ENCODE measurements around the gene LRMDA. TPM values are rescaled to one million over a fixed set of nuclear protein-coding genes. Genes with fewer than 3 reads are reported as not detected.

The LRMDA gene
- total RNA-seq, 1 donor from 2014 or later, result not detected

DNA sequence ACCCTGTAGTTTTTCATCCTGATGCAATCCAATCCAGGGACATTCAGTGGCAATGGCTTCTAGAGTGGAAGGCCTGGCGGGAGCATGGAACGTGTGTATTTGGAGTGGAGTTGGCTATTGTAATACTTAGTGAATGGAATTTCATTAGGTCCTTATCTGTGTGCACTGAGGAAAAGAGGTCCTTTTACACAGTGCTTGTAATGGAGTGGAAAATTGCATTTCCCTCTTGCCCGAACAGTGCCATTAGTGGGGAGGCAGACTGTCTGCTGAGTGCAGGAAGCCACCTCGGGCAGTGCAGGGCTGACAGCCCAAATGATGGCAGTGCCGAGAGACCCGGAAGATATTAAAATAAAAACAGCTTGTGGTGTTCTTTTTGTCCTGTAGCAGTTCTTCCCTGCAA lies 786.6 kb downstream of the LRMDA start:
- DNase-seq (ENCODE audit: low read depth), result no peak

- no peak for DNase-seq (ENCODE audit: low read depth)
Measured at GRCh38 chr10:76229341-76229740, 797.9 kb downstream of the LRMDA start.

GRCh38 chr10:76230921-76231285 lies 799.5 kb downstream of the LRMDA start:
- no peak for DNase-seq (ENCODE audit: low read depth)

- peak; percentile 13 for DNase-seq (ENCODE audit: low read depth)
Measured at GRCh38 chr10:76231286-76231934, 800.0 kb downstream of the LRMDA start.

DNA sequence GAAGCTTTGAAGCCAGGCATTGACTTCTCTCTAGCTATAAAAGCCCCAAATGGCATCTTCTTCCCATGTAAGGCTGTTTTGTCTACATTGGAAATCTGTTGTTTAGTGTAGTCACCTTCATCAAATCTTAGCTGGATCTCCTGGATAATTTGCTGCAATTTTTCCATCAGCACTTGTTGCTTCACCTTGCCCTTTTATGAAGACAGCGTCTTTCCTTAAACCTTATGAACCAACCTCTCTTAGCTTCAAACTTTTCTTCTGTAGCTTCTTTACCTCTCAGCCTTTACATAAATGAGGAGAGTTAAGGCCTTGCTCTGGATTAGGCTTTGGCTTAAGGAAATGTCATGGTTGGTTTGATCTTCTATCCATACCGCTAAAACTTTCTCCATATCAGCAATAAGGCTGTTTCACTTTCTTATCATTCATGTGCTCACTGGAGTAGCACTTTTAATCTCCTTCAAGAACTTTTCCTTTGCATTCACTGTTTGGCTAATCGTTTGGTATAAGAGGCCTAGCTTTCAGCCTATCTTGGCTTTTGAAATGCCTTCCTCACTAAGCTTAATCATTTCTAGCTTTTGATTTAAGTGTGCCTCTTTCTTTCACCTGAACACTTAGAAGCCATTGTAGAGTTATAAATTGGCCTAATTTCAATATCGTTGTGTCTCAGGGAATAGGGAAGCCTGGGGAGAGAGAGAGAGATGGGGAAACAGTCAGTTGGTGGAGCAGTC lies 803.2 kb downstream of the LRMDA start:
- no peak for DNase-seq (ENCODE audit: low read depth)

- peak; percentile 5 for DNase-seq (ENCODE audit: low read depth)
Measured at GRCh38 chr10:76236356-76236755, 804.9 kb downstream of the LRMDA start.

DNA sequence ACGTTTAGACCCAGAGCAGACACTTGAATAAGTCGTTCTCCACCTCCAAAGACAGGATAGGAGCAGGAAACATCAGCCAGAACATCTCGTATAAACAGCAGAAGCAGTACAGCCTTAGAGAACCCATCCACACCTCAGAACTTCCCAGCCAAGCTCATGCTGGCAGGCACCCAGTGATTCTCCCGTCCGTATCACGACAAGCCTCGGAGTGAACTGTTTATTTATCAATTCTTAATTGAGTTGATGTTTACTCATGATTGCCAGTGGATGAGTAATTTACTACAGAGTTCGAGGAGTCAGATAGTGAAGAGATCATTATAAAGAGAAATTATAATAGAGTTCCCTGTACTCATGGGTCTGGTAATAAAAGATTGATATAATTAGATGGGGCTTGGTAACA lies 811.5 kb downstream of the LRMDA start:
- no peak for DNase-seq (ENCODE audit: low read depth)

- DNase-seq (ENCODE audit: low read depth), result peak; percentile 17
Measured at GRCh38 chr10:76244061-76244686, 812.8 kb downstream of the LRMDA start.

DNA sequence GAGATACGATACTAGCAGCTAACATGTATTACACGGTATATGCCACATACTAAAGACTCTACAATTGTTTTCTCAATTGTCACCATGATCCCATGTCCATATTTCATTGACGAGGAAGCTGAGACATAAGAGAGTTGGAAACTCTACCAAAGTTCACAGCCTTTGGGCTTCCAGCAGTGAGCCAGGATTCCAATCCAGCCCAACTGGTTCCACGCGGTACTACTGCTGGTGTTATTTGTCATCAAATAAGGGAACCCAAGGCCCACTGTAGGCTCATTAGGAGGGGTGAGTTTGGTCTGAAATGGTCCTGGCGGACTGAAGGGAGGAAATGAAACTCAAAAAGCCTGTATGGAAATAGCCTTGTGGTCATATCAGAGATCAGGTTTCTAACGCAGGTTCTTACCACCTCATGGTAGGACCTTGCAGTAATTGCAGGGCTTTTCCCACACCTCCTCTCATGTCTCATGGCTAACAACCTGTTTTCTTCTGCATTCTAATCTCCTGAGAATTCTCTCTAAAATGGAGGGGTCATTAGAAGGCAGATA lies 814.6 kb downstream of the LRMDA start:
- no peak for DNase-seq (ENCODE audit: low read depth)

DNA sequence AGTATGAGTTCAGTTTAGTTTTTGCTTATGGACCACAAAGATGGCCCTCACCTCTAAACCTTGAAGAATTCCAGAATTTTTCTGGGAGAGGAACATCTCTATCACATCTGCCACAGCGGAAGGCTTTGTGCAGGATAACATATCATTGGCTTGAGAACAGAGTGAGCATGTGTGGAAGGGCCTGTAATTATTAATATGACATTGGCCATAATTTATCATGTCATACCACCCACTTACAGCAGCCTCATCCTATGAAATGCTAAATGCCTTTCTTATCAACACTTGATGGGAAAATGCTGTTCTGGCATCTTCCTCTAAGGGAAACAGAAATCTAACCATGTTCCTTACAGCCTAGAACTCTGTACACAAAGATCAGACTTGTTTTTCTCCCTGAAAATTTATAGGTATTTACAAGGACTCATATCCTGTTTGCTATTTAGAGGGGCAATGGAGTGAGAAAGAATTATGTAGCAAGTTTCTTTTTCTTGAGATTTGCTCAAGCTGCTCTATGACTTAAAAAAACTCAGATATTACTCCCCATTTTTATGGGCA lies 817.3 kb downstream of the LRMDA start:
- DNase-seq (ENCODE audit: low read depth), result no peak

DNA sequence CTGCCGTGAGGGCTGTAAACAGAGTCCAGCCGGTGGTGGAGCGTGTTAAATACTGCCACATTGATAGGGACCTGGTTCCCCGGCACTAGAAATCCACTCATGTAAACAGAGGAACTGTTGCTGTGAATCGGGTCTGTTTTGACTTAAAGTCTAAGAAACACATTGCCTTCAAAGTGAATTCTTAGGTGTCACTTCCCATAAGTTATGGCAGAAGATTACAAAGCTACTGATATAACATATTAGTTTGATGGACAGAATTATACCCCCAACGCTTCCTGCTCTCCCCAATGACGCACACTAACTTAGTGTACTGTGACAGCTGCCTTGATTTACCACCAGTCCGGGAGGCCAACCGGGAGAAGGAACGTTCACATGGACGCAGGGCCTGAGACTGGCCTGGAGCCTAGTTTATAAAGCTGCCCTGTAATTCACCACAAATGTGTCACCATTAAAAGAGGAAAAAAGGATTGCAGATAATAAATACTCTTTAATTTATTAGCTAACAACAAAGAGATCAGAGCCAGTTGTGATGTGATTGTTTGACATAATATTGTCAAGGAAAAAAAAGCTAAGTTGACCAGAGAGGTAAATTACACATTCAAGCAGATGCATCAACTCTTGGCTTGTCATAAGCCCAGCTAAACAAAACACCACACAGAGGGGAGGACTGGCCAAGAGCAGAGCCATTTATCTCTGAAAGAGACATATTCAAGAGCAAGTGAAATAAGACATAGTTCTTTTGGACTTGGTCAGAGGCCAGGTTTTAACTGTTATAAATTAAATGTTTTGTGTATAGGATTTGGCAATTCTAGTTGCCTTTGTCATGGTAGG lies 820.6 kb downstream of the LRMDA start:
- DNase-seq (ENCODE audit: low read depth), result no peak

- no peak for DNase-seq (ENCODE audit: low read depth)
Measured at GRCh38 chr10:76252733-76253132, 821.3 kb downstream of the LRMDA start.

- no peak for DNase-seq (ENCODE audit: low read depth)
Measured at GRCh38 chr10:76255241-76255640, 823.8 kb downstream of the LRMDA start.

DNA sequence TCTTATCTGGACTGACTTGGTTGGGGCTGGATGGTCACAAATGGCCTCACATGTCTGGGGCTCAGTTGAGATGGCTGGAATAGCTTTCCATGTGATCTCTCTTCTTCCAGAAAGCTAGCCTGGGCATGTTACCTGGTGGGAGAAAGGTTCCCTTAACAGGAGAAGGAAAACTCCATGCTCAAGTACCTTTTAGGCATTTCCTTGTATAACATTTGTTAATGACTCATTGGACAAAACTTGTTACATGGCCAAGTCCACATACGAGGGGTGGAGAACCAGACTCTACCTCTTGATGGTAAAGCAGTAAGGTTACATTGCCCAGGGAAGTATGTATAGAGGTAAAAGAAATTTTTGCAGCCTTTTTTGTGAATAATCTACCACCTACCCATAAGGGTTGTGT lies 826.4 kb downstream of the LRMDA start:
- DNase-seq (ENCODE audit: low read depth), result no peak

DNA sequence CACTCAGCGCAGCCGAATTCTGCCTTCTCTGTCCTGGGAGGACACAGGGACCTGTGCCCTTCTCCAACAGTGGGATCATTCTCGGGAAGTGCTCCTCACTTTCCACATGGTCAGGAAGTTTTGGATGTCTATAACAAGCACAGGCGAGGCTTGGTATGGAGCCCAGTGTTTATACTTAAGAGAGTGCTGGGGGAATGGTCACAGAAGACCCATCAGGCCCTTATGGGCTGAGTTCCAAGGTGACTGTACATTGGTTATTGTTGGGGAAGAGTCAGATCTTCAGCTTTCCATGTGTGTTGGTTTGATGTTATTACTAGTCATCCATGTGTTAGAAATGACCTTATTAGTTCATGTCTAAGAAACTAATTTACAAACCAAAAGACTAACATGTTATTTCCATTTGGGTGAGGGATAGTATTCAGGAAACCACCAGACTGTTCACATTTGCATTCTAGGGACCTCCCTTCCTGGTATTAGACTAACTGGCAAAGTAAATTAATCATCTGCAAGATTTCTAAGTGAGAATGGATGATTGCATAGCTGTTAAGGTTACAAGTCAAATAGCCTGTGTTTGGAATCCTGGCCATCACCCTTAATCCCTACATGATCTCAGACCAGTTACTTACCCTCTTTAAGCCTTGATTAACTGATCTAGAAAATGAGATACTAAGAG lies 834.2 kb downstream of the LRMDA start:
- DNase-seq (ENCODE audit: low read depth), result no peak

GRCh38 chr10:76268530-76268929 lies 837.1 kb downstream of the LRMDA start:
- DNase-seq (ENCODE audit: low read depth), result no peak

DNA sequence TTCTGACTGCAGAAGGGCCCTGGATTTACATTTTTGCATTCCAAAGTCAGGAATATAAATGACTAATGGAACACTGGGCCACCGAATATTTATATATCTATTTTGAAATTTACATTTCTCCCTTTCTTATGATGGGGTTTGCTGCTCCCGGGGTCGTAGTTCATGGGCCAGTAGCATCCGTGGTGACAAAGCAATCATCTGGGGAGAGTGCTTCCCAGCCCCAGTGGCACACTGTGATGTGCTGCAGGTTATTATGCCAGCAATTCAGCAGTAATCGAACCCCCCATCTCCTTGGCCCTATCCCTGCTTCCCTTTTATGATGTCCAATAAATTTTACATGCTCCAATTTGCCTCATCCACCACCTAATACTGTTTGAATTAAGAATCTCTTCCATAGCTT lies 837.5 kb downstream of the LRMDA start:
- no peak for DNase-seq (ENCODE audit: low read depth)

DNA sequence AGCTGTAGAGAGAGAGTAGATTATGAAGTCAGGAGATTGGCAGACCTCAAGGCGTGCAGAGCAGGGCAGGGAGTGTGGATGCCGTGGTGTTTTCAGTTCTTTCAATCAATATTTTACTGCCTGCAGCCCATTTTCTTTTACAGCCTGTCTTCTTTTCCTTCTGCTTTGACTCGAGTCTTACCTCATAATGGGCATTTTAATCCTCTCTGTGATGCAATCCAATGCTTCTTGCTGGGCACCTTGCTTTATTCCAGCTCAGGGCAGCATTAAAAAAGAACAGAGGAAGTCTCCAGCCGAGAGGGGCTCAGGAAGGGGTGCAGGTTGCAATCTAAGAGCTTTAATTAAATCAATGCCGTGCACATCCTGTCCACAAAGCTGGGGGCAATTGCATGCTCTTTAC lies 839.0 kb downstream of the LRMDA start:
- no peak for DNase-seq (ENCODE audit: low read depth)

- no peak for DNase-seq (ENCODE audit: low read depth)
Measured at GRCh38 chr10:76274933-76275332, 843.5 kb downstream of the LRMDA start.

DNA sequence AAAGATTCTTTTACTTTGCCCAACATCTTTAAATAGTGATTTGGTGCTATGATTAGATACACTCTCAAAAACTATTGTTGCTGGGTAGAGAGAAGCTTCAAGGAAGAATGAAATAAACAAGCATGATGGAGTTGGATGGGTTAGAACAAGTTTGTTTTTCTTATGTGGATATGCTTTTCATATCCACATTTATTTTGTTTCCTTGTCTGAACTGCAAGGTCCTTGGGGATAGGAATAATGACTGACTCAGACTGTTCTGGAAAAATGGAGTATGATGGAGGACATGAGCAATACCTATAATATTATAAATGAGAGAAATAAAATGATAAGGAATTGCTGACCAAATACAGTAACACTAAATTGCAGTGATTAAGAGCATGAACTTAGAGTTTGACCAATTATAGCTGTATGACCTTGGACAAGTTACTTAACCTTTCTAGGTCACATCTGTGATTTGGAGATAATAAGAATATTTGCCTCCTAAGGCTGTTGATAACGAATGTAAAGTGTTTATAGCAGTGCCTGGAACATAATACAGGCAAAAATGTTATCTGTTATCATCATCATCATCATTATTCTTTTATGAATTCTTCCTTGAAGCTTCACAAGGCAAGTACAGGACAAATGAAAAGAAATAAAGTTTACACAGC lies 847.5 kb downstream of the LRMDA start:
- DNase-seq (ENCODE audit: low read depth), result no peak
